Measurements from ENCODE around the gene DYRK3.
A peak's percentile ranks its signal among the peaks of the same experiment; 100 is the strongest.

The DYRK3 gene

DNA sequence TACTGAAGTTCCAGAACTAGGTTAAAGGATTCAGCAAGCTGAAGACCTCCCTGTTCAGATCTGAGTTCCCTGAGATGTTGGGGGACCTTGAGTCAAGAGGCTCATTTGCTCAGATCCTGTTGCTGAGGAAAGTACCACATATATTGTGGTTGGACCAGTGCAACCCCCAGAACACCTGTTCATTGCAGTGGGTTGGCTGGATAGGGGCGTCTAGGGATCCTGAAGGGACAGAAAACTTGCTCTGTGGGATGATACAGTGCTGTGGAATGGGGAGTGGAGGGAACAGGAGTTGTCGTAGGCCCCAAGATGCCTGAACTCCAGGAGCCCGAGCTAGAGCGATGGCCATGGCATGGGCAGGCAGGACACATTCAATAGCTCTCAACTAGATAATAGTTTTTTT, 24.8 kb downstream of the DYRK3 start:
- no peak for DNase-seq (ENCODE audit: low spot score)
- FAIRE-seq: no peak

DNA sequence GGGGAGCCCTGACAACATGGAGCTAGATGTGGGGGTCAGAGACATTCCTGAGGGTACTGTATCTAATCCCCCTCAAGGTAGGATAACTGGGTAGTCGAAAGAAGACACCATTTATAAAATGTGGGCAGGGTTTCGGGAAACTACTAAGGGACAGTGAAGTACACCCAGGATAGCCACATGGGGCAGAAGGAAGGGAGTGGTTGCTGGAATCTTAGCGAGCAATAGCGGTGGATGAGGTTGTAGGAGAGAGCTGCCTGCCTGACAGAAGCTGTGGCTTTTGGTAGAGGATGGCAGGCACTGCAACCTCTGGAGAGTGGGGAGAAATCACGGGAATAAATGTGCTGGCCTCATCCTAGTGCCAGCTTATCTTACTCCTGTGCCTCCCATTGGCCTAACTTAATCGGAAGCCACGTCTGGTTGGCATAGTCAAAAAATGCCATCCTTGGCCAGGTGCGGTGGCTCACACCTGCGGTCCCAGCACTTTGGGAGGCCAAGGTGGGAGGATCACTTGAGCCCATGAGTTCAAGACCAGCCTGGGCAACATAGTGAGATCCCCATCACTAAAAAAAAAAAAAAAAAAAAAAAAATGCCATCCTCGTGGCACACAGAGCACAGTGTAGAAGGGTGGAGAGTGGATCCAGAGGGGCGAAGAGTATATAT, 26.0 kb downstream of the DYRK3 start:
- no peak for FAIRE-seq
- DNase-seq (ENCODE audit: low spot score): no peak

DNA sequence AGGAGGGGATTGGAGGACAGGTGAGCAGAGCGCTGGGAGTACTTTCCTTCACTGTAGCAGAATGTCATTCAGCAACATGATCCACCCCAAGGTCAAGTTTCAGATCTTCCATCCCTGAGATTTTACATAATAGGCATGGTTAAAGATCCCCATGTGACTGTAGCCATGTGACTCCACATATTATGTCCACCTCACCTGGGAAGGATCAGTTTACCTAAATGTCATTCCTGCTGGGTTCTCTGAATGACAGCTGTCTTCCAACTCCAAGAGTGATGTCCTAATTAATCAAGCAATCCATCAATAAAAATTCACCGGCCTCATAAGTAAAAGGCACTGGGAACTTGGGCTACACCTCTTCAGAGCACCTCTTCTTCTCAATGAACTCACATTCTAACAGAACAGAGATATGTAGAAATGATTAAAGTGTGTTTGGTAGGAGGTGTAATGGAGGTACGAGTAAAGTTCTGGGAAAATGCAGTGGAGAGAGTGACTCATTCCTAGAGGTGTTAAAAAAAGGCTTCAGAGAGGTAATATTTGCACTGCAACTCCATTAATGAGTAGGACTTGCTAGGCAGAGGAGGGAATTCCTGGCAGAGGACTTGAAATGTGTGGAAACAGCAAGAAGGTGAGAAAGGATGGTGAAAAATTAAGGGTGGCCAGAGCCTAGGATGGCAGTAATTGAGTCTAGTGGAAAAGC, 27.2 kb downstream of the DYRK3 start:
- DNase-seq (ENCODE audit: low spot score) (no peak), FAIRE-seq (no peak)

DNA sequence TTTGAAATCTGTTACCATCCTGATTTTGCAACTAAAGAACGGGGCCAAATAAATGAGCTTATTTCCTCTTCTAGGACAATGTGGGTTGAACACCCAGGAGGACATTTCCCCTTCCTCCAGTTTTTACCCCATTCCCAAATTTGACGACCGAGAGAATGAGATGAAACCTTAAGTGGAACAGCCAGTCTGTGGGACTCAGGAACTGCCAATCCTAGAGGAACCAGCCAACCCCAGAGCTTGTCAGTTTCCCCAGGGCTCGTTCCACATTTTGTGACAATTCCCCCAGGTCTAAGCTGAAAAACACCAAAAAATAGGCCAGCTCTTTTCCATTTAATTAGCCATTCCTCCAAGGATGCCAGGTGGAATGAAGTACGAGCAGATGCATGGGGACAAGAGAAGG, 28.0 kb downstream of the DYRK3 start:
- no peak for DNase-seq (ENCODE audit: low spot score)
- FAIRE-seq: no peak

DNA sequence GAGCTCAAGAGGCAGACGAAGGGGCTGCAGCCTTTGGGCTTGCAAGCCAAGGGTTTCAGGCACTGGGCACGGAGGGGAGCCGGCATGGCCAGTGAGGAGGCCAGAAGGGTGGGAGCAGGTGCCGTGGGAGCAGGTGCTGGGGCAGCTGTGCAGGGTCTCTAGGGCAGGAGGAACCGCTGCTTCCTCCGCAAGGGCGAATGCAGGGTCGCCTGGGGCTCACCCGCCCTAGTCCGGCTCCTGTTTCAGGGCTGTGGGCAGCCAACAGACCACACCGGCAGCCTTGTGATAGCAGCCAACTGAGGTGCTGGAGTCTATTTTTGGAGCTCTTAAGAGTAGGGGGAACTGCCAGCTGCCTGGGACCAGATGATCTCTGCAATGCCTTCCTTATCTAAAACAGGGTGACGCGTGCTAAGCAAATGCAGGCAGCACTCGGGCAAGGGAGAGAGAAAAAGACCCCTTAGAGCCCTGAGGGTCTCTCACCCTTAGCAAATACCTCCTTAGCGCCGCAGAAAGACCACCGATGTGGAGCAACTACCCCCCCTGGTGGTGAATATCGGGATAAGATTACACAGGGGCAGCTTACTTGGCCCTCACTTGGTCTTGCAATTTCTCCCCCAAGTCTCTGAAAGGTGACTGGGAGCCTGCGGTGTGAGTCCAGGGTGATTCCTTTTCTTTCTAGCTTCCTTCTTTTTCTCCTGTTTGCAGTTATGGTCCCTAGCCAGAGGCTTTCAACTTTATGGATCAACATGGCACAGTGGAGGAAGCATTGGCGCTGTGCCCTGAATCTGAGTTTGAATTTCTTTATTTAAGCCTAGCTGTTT, 28.7 kb downstream of the DYRK3 start:
- DNase-seq (ENCODE audit: low spot score) (peak; percentile 73), FAIRE-seq (no peak)

DNA sequence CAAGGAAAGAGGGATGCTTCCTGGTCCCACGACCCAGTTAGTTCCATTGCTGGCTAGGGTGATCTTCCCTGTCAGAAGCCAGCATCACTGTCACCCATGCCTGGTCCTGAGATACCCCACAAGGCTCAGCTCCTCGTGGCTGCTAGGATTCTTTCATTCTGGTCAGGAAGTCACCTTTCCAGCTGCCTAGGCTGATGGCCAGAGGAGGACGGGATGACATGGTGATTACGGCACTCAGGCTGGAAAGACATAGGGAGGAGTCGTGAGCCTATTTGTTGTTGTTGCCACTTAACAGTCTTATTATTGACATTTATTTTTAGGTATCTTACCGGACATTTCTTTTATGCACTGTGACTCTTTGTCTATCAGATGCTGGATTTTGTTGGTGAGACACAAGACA, 29.4 kb downstream of the DYRK3 start:
- FAIRE-seq (no peak), DNase-seq (ENCODE audit: low spot score) (no peak)

DNA sequence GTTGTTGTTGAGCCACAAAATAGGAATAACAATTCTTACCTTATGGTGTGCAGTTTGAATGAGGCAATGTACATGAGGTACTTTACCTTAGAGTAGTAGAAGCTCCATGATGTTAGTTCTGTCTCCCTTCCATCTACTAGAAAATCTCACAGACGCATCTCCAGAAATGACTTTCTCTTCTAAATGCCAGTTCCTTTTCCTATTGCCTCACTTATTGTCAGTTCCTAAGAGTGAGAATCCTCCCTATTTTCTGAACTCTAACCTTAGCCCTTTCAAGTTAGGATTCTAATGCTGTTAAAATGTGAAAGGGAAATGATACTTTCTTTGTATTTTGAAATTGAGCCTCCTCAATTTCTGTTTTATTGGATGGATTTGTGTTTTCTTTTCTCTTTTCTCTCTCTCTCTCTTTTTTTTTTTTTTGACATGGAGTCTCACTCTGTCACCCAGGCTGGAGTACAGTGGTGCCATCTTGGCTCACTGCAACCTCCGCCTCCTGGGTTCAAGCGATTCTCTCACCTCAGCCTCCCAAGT, 30.8 kb downstream of the DYRK3 start:
- no peak for FAIRE-seq
- no peak for DNase-seq (ENCODE audit: low spot score)

DNA sequence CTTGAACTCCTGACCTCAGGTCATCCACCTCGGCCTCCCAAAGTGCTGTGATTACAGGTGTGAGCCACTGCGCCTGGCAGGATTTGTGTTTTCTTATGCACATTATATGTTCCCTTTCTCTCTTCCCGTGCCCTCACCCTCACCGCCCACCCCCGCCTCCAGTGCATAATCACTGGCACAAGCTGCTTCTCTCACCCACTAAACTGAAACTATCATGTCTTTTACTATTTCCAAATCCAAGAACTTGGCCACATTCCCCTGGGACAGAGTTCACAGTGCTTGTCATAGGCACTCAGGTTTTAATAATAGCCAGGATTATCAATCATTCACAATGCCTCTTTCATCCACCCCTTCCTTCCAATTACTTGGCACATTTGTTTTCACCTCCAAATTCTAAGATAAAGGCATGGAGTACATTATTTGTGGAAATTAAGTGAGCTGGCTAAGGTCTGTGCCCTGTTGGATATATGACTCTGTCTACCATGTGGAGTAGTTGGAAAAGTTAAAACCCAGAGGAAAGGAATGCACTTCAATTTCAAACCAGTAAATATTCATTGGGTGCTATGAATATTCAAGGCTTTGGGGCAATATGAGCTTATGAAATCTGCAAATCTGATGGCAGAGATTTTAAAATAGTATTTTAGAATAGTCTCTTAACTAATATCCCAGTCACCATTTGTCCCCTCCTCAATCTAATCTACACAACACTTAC, 31.8 kb downstream of the DYRK3 start:
- FAIRE-seq: no peak

DNA sequence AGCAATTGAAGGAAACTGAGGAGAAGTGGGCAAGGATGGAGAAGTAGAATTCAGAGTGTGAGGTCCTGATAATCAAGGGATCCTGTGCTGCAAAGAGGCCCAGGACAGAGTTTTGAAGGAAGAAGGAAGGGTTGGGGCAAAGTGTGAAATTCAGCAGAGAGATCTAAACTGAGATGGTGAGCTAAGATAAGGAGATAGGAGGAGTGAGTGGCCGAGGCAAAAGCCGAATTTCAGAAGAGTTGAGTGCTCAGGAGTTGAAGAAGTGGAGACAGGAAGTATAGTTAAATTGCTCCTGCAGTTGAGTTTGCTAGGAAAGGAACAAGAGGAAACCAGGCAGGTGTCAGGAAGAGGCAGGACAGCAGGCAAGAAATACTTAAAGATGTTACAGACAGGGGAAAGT, 33.0 kb downstream of the DYRK3 start:
- no peak for FAIRE-seq
- DNase-seq (ENCODE audit: low spot score): no peak

More for the DNA sequence above, 31.8 kb downstream of the DYRK3 start:
- no peak for DNase-seq (ENCODE audit: low spot score)

DNA sequence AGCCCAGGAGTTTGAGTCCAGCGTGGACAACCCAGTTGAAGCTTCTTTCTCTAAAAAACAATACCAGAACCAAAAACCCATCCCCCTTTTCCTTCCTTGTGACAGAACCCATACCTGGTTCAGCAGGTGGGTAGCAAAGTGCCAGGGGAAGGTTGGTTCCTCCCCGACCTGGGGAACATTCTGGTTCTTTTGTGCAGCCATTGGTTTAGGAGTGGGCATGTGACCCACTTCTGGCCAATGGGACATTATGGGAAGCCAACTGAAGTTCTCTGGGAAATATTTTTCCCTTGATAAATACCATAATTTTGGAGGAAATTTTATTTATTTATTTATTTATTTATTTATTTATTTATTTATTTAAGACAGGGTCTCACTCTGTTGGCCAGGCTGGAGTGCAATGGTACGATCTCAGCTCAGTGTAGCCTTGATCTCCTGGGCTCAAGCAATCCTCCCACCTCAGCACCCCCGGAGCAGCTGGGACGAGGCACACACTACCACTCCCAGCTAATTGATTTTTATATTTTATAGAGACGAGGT, 33.6 kb downstream of the DYRK3 start:
- FAIRE-seq (no peak), DNase-seq (ENCODE audit: low spot score) (no peak)

DNA sequence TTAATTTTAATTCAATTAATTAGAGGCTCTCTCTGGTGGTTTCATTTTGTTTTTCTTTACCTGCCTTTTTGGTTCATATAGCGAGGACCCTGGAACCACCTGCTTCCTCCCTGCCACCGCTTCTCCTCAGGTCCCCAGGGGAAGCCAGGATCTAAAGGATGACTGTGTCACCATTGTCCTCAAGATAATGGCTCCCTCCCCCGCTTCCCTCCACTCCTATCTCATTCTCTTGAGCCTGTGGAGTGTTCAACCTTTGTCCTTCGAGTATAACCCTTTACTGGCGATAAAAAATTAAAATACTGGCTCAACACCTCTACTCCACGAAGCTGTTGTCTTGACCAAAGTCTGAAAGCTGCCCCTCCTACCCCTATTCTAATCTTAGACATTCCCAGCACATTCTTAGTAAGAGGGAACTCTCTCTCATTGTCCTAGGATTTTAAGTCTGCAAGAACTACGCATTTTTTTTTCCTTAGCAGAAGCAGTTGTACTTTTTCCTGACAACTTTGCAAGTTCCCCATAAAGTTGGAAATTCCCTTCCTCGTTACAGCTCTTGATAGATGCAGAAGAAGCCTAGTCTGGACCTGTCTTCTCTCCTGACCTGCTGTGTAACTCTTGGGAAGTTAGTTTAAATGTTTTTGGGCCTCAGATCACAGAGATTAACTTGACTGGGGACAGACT, 36.8 kb downstream of the DYRK3 start:
- no peak for DNase-seq (ENCODE audit: low spot score)
- FAIRE-seq: no peak

DNA sequence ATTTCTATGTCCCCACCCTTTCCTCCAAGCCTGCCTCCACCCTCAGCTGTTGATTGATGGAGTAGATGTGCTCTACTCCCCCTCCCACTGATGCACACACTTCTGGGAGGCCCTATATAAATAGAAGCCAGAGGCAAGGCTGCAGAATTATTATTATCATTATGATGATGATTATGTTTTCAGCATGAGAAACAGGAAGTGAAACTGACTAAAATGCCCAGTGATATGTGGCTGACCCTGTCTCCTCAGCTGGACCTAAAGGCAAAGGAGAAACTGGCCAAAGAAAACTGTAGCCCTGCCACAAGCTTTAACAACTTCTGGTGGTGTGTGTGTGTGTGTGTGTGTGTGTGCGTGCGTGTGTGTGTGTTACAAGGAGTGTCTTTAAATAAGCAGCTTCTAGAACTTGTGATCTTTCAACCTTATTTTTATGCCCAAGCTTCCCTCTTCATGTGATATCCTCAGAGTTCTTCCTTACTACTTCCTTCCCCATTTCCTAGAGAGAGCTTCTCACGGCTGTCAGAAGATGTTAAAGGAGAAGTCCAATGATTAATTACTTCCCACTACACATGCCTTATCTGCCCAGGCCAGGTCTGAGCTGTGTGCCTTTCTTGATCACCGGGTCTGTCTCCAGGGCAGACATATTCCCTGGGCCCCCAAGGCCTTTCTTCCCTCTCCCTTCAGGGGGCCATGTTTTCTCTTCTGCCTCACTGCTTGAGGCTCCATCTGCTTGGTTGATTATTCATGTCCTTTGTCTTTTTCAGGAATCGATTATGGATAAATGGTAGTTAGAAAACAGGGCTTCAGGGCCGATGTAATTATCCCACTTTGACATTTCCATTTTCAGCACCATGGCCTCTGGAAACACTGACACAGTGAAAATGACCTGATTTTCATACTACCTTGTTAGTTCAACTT, 37.8 kb downstream of the DYRK3 start:
- DNase-seq (ENCODE audit: low spot score) (no peak), FAIRE-seq (no peak)

DNA sequence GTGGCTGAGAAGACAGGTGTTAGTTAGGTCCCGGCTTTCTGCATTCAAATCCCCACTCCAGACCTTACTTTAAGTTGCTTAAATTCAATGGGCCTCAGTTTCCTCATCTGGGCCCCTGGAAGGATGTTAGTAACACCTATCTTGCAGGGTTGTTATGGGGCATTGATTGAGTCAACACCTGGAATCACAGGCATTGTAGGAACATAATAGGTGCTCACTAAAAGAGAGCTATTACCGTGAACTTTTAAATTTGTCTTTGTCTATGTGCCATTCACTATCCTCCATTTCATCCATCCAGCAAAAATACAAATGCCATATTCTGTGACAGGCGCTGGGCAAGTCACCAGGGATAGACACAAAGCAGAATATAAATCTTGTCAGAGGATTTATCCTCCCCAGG, 38.9 kb downstream of the DYRK3 start:
- FAIRE-seq (no peak), DNase-seq (ENCODE audit: low spot score) (no peak)

DNA sequence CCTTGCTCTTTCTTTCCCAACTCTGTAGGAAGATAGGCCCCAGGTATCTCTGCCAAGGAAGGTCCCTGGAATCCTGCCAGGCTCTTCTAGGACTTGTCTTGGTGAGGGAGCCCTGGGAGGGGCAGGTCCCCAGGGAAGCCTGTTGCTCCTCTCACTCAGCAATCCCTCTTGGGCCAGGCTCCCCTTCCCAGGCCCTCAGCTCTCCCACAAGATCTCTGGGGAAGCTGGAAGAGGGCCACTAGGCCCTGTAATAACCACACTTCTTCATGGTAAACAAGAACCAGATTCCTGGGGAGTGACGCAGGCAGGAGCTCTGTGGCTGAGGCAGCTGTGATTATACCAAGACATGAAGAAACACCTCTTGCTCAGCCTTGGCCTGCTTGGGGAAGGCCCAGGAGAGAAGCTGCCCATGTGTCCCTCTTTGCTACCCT, 39.4 kb downstream of the DYRK3 start:
- FAIRE-seq: no peak
- DNase-seq (ENCODE audit: low spot score): peak; percentile 89

DNA sequence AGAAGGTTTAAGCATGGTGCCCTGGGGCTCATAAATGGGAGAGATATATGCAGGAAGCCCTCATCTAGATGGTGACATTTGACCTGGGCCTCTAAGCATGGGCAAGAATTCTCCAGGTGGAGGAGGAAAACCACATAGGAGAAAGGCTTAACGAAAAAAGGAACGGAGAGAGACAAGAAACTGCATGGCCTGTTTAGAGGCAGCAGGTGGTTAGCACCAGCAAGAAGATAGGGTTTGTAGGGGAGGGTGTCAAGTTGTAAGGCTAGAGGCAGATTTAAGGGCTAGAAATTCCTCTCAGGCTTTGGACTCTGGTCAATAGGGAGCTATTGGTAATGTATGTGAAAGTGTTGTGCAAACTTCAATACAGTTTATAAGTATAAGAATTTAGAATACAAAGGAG, 41.2 kb downstream of the DYRK3 start:
- no peak for DNase-seq (ENCODE audit: low spot score)
- FAIRE-seq: no peak

DNA sequence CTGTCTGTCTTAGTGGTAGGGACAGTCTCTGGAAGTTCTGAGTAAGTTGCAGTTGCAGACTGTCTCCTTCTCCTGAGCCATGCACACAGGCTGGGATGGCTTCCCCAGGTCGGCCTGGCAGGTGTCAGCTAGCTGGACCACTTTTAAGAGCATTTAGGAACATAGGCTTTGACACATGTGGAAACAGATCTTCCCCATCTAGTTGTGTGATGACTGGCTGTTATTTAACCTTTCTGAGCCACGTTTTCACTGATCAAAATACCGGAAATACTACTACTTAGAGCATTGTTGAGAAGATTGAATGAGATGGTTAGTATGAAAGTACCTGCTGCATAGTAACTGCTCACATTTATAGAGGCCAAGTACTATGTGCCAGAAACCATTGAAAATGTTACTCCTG, 43.2 kb downstream of the DYRK3 start:
- no peak for FAIRE-seq
- no peak for DNase-seq (ENCODE audit: low spot score)

DNA sequence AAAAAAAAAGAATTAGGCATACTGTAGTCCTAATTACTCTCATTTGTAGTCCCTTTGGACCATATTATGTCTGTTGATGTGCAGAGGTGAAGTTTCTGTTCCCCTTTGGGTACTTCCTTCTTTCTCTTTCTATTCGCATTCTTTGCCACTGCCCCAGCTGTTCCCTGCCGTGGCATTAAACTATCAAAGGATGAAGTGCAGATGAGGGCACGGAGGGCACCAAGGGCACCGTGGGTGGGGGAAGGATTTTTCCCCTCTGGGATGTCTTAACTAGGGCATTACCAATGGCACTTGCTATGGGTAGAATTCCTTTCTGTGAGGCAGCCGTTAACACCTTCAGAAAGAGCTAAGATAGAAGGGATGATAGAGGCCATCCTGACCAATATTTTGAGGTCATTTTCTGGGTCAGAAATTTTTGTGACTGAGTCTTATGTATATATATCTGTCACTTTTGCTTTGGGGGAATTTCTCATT, 44.4 kb downstream of the DYRK3 start:
- DNase-seq (ENCODE audit: low spot score): no peak
- no peak for FAIRE-seq

DNA sequence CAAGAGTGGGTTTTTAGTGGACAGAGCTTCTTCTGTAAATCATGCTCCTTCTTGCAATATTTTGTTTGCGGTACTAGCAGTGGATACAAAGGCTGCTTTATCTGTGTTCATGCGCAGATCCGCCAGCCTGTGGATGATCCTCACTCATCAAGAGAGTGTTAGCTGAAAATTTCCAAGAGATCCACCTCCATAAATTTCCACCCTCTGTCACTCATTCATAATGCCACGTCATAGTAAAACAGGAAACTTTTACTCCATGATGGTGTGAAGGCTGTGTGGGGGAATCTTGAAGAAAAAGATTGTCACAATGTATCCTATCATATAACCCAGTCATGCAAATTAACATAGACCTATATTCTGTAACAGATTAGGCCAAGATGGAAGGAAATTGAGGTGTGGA, 44.9 kb downstream of the DYRK3 start:
- DNase-seq (ENCODE audit: low spot score) (no peak), FAIRE-seq (no peak)

DNA sequence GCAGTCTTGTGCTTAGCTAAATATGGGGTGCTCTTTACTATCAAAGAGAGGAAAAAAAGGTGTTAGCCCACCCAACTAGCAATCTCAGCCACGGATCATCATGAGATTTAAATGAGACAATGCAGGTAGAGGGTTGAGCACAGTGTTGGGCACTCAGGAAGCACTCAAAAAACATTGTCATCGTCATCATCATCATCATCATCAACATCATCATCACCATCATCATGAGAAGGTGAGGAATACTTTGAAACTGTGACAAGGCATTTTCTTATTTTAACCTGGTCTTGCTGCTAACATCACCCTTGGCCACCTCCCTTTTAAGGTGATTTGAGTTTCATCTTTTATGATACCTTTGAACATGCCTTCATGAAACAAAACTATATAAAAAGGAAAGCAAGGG, 46.0 kb downstream of the DYRK3 start:
- DNase-seq (ENCODE audit: low spot score) (no peak), FAIRE-seq (no peak)

DNA sequence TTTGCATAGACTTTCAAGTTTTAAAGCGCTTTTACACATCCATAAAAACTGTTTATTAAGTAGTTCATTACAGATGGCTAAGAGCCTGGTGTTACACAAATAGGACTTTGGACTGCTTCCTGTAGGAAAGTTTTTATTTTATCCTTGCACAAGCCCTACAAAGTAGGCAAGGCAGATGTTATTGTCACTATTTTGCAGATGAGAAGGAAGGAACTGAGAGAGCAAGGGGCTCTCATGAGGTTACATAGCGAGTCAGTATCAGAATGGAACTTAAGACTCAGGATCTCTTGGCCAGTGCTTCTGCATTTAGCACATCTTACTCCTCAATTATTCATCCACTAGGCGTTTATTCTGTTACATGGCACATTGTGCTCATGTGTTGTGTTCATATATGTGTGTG, 46.8 kb downstream of the DYRK3 start:
- FAIRE-seq: no peak
- DNase-seq (ENCODE audit: low spot score): no peak
